ENCODE measurements around the gene OCA2.
"Not testable (repeated sequence)": the region's sequence is repeated elsewhere in the genome, so short reads cannot be mapped to it uniquely, and the experiment has no call there.

The OCA2 gene

DNA sequence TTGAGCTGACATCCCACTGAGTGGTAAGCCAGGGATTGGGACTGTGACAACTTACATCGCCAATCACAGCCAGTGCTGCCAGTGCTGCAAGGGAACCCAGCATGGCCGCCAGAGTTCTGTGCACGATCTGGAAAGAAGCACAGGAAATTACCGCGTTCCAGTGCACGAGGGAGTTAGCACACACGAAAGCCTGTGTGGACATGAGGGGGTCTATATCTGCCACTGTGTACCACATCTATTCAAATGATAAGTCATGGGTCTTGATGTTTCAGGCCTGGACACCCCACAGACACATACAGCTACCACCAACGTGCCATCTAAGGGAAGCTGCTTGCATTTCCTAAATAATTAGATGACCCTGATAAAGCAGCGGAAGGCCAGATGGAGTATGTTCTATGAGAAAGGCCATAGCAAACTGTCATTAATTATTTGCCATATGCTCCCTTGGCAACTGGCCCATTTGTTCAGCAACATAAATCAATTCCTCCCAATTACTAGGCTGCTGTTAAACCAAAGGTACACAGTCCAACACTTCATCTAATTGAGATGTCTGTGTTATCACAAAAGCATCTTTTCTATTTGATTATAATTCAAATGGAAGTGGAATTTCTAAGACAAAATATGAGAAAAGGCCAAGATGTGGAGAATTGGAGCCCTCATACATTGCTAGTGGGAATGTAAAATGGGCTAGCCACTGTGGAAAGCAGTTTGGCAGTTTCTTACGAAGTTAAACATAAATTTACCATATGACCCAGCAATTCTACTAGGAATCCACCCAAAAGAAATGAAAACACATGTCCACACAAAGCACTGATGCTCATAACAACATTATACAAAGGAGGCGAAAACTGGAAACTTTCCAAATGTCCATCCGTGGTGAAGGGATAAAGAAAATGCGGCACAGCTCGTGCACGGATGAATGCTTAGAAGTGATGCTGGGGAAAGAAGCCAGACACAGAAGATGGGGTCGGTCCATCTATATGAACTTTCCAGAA, 108.3 kb downstream of the OCA2 start:
- DNase-seq: peak; percentile 60

DNA sequence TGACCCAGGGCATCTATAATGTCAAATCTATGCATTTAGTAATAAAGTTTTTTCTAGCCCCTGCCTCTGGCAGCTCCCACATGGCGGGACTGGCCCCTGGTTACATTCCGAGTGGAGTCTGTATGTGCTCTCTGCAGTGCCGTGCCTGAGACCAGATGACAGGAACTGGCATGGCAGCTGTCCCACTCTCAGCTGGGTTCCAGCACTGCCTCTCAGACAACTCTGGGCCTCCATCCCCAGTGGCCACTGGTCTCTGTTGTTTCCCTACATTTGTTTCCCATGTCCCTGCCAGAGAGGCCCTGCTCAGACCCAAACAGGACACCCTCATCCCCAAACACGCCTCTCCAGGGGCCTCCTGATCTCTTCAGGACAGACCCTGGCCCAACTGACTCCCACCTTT, 109.3 kb downstream of the OCA2 start:
- DNase-seq: no peak

- no peak for DNase-seq
Measured at GRCh38 chr15:27989427-27989826, 109.7 kb downstream of the OCA2 start.

DNA sequence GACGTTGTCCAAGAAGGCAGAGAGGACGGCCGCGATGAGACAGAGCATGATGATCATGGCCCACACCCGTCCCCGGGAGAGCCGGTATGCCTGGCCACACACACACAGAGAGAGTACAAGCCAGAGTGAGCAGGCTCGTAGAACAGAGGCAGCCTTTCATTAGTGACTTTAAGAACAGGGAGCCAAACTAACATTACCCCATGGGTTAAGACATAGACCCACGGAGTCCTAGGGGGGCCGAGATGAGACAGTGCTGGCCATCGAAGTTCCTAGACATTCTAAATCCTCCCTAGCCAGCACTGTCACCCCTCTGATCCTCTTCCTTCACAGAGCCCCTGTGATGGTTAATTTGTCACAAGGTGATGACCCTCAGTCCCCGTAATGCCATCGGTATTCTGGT, 114.0 kb downstream of the OCA2 start:
- no peak for DNase-seq

DNA sequence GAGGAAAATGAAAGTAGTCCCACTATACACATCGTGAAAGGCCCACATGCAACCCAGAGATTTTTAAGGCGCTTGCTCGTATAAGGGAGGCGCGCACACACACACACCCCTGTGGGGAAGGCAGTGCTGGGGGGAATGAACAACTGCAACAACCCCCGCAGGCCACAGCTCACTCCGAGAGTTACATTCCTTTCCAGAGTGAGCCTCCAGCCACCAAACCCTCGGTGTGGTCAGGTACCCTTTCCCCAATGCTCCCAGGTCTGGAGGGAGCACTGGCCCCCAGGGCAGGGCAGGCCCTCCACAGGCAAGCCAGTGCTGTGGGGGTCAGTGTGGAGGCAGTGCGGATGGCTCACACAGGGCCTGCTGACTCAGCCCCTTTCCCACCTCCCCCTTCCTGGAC, 115.6 kb downstream of the OCA2 start:
- no peak for DNase-seq

DNA sequence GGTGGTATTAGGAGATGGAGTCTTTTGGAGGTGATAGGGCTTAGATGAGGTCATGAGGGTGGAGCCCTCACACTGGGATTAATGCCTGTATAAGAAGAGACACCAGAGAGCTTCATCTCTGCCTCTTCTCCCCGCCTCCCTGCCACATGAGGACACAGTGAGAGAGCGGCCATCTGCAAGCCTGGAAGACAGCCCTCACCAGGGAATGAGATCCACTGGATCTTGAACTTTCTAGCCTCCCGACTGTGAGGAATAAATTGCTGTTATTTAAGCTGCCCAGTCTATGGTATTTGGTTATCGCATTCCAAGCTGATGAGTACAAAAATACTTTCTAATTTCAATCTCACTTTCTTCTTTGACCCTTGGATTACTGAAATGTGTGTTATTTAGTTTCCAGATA, 121.4 kb downstream of the OCA2 start:
- no peak for DNase-seq

GRCh38 chr15:27973886-27974285, 125.2 kb downstream of the OCA2 start:
- no peak for DNase-seq

GRCh38 chr15:27970661-27971392, 128.3 kb downstream of the OCA2 start:
- DNase-seq: no peak

DNA sequence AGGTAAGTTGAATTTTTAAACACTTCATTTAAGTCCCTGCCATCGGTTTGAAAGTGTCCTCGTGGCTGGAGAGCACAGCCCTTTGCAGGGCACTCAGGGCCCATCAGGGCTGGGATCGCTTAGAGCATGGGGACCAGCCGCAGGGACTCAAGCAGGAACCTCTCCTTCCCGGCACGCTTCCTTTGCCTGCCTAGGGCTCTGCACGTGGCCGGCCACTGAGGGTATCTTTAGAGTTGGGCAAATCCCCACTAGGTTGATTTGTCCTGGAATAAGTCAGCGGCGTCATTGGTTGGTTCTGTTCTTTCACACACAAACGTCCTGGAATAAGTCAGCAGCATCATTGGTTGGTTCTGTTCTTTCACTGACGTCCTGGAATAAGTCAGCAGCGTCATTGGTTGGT, 131.6 kb downstream of the OCA2 start:
- no peak for DNase-seq

GRCh38 chr15:27965546-27965945, 133.6 kb downstream of the OCA2 start:
- DNase-seq: no peak

DNA sequence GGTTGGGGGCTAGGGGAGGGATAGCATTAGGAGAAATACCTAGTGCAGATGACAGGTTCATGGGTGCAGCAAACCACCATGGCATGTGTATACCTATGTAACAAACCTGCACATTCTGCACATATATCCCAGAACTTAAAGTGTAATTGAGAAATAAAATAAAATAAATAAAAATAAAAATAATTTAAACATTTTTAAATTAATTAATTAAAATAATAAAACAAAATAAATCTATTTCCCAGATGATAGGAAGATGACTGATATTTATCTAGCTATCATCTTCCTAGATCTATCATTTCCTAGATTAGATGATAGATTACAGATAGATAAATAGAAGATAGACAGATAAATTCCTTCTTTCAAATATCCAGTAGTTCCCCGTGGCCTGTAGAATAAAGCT, 137.3 kb downstream of the OCA2 start:
- no peak for DNase-seq

- no peak for DNase-seq
Measured at GRCh38 chr15:27958911-27959578, 140.1 kb downstream of the OCA2 start.

DNA sequence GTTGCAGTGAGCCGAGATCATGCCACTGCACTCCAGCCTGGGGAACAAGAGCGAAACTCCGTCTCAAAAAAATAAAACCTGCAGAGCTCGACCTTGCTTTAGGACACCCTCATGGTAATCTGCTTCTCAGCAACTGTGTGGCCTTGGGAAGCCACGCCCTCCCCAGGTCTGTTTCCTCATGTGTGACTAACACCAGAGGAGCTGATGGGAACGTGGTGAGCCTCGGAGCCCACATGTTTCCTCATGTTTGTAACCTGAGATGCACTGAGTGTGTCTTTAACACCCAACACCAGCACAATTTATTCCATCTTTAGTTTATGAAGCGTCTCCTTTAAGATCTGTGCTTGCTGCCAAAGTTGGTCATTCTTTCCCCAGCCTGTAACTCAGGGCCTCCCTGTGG, 142.8 kb downstream of the OCA2 start:
- peak; percentile 18 for DNase-seq

DNA sequence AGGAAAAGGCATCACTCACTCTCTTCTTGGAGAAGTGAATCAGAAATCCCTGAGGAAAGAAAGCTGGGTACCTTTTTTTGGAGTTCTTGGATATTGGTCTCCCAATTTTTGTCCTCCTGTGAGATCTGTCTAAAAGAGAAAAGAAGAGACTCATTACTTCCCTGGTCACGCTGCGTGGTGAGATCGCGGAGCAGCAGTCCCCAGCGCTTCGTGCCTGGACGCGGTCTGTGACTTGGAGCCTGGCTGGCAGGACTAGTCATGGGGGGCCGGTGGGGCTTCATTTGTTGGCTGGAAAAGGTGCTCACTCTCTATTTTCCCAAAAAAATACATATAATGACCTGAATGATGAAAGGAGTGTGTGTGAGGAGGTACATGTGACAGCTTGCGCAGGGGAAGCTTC, 144.0 kb downstream of the OCA2 start:
- DNase-seq: no peak

GRCh38 chr15:27952593-27952992, 146.5 kb downstream of the OCA2 start:
- not testable (repeated sequence) for DNase-seq

DNA sequence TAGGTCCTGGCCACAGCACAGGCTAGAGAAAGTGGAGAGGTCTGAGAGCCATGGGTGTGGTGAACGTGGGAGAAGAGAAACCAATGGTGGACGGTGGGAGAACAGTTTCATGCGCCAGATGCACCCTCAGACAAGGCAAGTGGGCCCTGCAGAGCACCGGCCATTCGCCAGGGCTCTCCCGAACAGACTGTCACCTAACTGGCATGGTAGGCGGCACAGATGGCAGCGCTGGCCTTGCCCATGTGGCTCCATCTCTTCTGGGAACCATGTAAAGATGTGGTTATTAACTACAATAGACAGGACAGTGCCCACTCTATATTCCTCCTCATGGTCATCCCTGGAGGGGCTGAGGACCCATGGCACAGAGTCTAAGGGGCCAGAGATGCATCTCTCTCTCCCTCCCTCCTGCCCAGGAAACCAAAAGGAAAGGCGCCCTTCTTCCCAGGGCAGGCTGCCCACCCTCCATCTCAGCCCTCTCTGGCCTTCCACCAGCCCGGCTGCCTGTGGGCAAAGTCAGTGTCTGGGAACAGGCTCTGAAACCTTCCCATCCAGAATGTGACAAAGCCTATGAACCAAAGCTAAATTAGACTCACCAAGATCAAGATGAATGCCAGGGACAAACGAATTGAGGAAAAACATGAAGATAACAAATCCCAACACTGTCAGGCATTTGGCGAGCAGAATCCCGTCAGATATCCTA, 147.8 kb downstream of the OCA2 start:
- no peak for DNase-seq

GRCh38 chr15:27949089-27949488, 150.0 kb downstream of the OCA2 start:
- DNase-seq: no peak

DNA sequence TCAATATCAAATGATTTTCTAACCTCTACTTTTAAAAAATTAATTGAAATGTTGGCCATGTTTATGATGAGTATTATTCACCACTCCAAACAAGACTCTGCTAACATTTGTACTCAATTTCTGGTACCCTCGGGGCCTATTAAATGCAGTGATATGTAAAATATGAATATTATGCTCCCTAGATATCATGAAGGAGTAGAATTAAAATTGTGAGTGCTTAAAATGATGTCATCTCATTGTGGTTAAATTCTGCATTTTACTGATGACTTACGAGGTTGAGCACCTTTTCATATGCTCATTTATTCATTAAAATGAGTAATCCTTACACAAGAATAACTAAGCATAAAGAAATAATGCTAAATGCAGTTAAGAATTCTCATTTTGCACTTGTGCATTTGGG, 159.9 kb downstream of the OCA2 start:
- DNase-seq: no peak

DNA sequence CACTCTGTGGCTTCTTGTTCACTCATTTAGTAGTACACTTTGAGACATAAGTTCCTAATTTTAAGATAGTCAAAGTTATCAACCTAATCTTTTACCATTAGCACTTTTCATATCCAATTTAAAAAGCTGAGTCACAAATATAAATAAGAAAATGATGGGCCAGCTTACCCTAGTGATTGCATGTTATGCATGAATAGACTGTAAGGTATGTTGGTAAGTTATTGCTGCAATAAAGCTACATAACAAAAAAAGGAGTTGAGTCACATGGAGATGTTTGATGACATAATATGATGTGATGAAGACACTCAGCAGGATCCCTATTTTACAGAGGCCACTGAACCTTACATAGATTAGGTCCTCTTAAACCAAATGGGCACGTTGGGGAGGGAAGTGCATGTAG, 161.3 kb downstream of the OCA2 start:
- DNase-seq: no peak

DNA sequence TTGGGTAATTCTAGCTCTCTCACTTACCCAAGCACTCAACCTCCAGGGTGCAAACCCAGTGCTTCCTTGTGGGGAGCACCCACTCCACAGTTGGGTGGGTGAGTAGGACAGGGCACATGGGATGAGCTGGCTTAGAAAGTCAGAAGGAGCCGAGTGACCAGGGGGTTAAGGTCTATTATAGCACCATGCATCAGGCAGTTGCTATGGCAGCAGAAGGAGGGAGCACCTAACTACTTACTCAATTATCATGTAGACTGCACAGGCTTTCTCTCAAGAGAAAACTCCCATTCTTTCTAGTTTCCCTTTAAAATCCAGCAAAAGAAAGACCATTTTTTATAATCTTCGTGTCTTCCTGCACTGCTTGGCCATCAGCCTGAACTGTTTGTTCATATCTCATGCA, 163.0 kb downstream of the OCA2 start:
- no peak for DNase-seq

DNA sequence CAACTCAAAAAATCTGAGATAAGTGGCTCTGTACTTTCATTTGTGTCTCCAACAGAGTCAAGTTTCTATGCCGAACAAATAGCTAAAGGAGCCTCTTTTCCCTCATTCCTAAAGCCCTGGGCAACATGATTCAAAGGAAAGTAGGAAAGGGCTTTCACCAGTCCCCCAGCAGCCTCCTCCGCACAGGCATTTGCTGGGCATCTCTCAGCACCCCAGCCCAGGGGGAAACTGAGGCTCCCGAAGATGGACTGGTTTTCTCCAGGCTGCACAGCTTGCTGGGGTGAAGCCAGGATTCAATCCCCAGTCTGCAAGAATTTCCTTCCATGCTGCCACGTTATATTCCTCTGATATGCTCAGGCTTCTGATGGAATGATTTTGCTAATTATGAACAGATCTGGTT, 163.8 kb downstream of the OCA2 start:
- DNase-seq: no peak

GRCh38 chr15:27934782-27935181, 164.3 kb downstream of the OCA2 start:
- no peak for DNase-seq

- DNase-seq: no peak
Measured at GRCh38 chr15:27933562-27933961, 165.6 kb downstream of the OCA2 start.

Data from NCI-H2171 (cell line).